Activated CD8-positive, alpha-beta memory T cell treated with anti-CD3 and anti-CD28 coated beads for 4 hours (primary cell): ENCODE data around the gene HAND2.

Experiments
- DNase-seq, 2 donors: peaks; one replicate each; pipeline ENCODE4 v3.0.0-alpha.2; 2020; ENCODE audit warnings: low read depth in 2 of 2

Gene HAND2

GRCh38 chr4:173502282-173502681, 27.7 kb downstream of the HAND2 start:
- DNase-seq, result no peak

GRCh38 chr4:173501592-173502150, 28.4 kb downstream of the HAND2 start:
- DNase-seq, result no peak

GRCh38 chr4:173500841-173501591, 29.0 kb downstream of the HAND2 start:
- no peak for DNase-seq

GRCh38 chr4:173499658-173500535, 30.1 kb downstream of the HAND2 start:
- DNase-seq, result no peak

GRCh38 chr4:173498771-173499170, 31.3 kb downstream of the HAND2 start:
- DNase-seq, result no peak

GRCh38 chr4:173498023-173498422, 32.0 kb downstream of the HAND2 start:
- no peak for DNase-seq

- DNase-seq, result no peak
These were observed 35.7 kb downstream of the HAND2 start for GRCh38 chr4:173494013-173494970.

GRCh38 chr4:173493041-173493440, 37.0 kb downstream of the HAND2 start:
- DNase-seq, result no peak

- DNase-seq, result no peak
These were observed 37.7 kb downstream of the HAND2 start for GRCh38 chr4:173492315-173492714.

- DNase-seq, result no peak
These were observed 39.1 kb downstream of the HAND2 start for GRCh38 chr4:173490817-173491528.

- no peak for DNase-seq
These were observed 39.8 kb downstream of the HAND2 start for GRCh38 chr4:173490256-173490655.

GRCh38 chr4:173489514-173489913, 40.5 kb downstream of the HAND2 start:
- no peak for DNase-seq

GRCh38 chr4:173488656-173489055, 41.4 kb downstream of the HAND2 start:
- DNase-seq, result no peak

GRCh38 chr4:173488074-173488473, 42.0 kb downstream of the HAND2 start:
- no peak for DNase-seq

GRCh38 chr4:173486714-173487392, 43.2 kb downstream of the HAND2 start:
- DNase-seq, result no peak

- DNase-seq, result no peak
These were observed 44.9 kb downstream of the HAND2 start for GRCh38 chr4:173485164-173485563.

- DNase-seq, result no peak
These were observed 47.6 kb downstream of the HAND2 start for GRCh38 chr4:173482330-173482931.

GRCh38 chr4:173478913-173479283, 51.1 kb downstream of the HAND2 start:
- no peak for DNase-seq

GRCh38 chr4:173478201-173478912, 51.7 kb downstream of the HAND2 start:
- no peak for DNase-seq
